Measurements from ENCODE around the gene FEM1B.

The FEM1B gene

DNA sequence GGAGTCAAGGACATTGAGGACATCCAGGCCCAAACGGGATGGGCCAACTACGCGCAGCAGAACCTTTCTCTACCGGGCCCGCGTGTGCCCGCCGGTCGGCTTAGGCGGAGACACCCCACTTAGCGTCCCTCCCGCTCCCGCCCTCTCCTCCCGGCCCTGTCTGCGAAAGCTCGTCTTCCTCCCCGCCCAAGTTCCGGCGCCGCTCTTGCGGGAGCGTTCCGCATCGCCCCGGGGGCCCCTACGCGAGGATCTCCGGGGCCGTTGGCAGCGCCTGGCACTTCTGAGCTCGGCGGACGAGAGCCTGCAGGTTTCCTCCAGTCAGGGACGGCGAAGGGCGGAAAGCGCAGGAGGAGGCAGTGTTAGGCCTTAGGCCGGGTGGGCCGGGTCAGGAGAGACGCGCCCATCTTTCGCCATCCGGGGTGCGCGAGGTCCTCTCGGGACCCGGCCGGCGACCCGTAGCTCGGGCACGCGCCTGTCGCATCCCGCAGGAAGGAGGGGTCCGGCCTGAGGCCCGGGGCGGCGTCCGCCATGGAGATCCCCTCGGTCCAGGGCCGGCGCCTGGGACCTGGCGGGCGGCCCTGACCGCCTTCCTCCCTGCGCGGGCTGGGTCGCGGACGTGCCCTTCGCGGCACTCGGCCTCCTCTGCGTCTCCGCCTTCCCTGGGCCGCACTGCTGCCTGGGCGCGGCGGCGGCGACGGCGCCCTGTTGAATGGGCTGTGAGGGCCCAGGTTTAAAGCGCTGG is at the start of gene FEM1B:
TSS of gene FEM1B (plus strand) at position 143 of the 742 bp plus-strand sequence. CDS start 673 bp downstream, outside the sequence.
- peak within 1 kb of the TSS; percentile 98 for H3K4me3 ChIP-seq (ENCODE audit: low read length)
- TF ChIP-seq CTCF (conservative IDR thresholded peaks at IDR 0.05; ENCODE audit: low read depth, low read length): no peak
- DNase-seq (ENCODE audit: low read depth): no peak

DNA sequence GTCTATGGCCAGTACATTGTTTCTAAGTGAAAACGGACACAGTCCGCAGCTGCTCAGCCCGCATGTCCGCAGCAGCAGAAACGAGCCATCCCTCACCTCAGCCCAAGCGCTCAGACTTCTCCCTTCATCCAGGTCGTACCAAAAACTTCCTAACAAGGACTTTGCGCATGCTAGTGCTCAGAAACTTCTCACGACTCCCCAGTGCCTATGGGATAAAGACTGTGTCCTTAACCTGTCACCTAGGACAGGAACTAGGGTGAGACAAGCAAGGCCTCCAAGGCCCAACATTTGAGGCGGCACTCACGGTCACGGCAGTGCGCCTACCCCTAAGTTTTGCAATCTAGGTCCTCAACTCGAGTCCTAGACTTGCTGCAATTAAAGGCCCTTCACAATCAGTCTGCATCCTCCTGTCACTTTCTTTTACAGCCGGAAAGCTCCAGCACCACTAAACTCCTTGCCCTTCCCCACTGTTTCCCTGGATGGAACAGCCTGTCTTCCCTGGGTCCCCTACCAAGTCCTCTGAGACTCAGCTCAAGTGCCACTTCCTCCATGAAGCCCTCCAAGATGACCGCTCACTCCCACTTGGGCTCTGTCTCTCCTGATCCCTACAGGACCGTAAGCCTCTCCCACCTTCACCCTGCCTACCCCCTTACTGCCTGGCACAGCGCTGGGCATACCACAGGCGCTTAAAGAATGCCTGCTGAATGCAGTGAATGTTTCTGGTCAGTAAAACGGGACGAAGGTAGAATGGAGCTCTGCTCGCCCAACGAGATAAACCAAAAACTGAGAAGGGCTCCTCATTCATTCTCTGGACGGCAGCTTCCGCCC is 49.2 kb upstream of the FEM1B start:
- DNase-seq (ENCODE audit: low read depth): no peak
- peak overlapping the region; percentile 78 for H3K4me3 ChIP-seq (ENCODE audit: low read length)
- no peak for TF ChIP-seq CTCF (conservative IDR thresholded peaks at IDR 0.05; ENCODE audit: low read depth, low read length)

DNA sequence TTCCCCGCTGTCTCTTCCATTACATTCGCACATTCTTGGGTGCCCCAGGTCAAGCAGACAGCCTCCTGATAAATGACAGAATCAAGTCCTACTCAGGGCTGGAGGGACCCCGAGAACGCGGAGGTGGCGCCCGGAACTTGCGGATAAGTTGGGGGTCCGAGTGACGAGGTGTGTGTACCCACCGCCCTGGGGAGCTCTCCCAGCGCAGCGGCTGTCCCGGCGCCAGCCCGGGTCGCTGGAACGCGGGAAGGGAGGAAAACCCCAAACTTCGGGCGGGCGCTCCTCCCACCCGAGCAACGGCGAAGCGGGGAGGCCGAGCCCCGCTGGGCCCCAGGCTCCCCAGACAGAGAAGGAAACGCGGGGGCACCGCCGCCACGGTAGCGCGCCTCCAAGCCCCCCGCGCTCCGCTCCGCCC is 48.6 kb upstream of the FEM1B start:
- H3K4me3 ChIP-seq (ENCODE audit: low read length): peak overlapping the region; percentile 78
- DNase-seq (ENCODE audit: low read depth): no peak
- TF ChIP-seq CTCF (conservative IDR thresholded peaks at IDR 0.05; ENCODE audit: low read depth, low read length): no peak

- DNase-seq (ENCODE audit: low read depth): peak; percentile 34
Observed at GRCh38 chr15:68229386-68230156, 48.0 kb upstream of the FEM1B start, which contains the start of gene CLN6. Gene CLN6 (minus strand): TSS chr15:68229728. CDS start chr15:68229584, 144 bp downstream.

GRCh38 chr15:68230157-68231100 is 47.1 kb upstream of the FEM1B start:
- DNase-seq (ENCODE audit: low read depth): no peak
- H3K4me3 ChIP-seq (ENCODE audit: low read length): peak overlapping the region; percentile 70
- TF ChIP-seq CTCF (conservative IDR thresholded peaks at IDR 0.05; ENCODE audit: low read depth, low read length): no peak

More at GRCh38 chr15:68229386-68230156, 48.0 kb upstream of the FEM1B start, which contains the start of gene CLN6:
- no peak for TF ChIP-seq CTCF (conservative IDR thresholded peaks at IDR 0.05; ENCODE audit: low read depth, low read length)
- peak within 1 kb of the TSS; percentile 78 for H3K4me3 ChIP-seq (ENCODE audit: low read length)

Data from retinal pigment epithelial cell (primary cell).